Measurements from ENCODE around the gene DSG4. TPM values are rescaled to one million over a fixed set of nuclear protein-coding genes. Genes with fewer than 3 reads are reported as not detected.
A peak's percentile ranks its signal among the peaks of the same experiment; 100 is the strongest.

The DSG4 gene
- total and polyA plus RNA-seq, 2 donors = under 0.01 to 0.05 TPM

- Histone ChIP-seq H3K9me3 (ENCODE audit: control insufficient read depth in 2 of 2, insufficient read depth in 1 of 2, low read length in 1 of 2) (no peaks in the 10 kb centered on the region), H3K27ac (ENCODE audit: low read depth in 1 of 2, low read length in 1 of 2) (no peak overlapping the region), H3K36me3 (ENCODE audit: control insufficient read depth in 2 of 2, insufficient read depth in 2 of 2, low read length in 1 of 2) (no peaks in the 10 kb centered on the region), H3K27me3 (ENCODE audit: control insufficient read depth in 2 of 2, insufficient read depth in 1 of 2, low read length in 1 of 2) (no peaks in the 10 kb centered on the region), H3K4me1 (ENCODE audit: control insufficient read depth in 2 of 2, insufficient read depth in 2 of 2, low read length in 2 of 2) (no peaks in the 10 kb centered on the region), H3K4me3 (ENCODE audit: low read length in 2 of 2) (no peak overlapping the region)
- no peak for DNase-seq (ENCODE audit: low read depth in 6 of 9, low spot score in 9 of 9)
- 94% methylated on average over 2 of the region's 2 CpGs for WGBS
Measured at GRCh38 chr18:31420524-31420923, 43.9 kb downstream of the DSG4 start.

DNA sequence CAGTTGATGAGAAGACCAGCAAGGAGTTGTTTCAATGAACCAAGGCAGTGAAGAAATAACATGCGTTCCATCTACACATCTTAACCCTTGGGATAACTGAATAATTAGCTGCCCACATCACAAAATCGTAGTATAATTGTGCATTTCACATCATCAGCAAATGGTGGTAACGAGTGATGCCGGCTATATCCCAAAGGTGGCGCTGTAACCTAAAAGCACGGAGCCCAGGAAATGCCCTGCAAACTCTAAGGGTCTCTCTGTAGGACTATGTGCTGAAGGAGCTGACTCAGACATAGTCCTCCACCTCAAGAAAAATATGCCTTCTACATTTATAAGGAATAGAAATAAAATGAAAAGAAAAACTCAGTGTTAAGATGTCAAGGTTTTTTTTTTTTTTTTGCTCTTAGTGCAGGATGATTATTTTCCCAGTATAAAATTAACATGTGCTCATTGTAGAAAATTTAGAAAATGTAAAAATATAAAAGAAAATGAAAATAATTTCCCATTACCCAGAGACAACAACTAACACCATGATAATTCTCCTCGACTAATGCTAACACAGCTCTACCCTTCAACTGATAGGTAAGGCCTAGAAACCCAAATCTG, 47.9 kb downstream of the DSG4 start:
- Histone ChIP-seq H3K4me3 (ENCODE audit: low read length in 2 of 2) (no peak overlapping the region), H3K36me3 (ENCODE audit: control insufficient read depth in 2 of 2, insufficient read depth in 2 of 2, low read length in 1 of 2) (no peaks in the 10 kb centered on the region), H3K27me3 (ENCODE audit: control insufficient read depth in 2 of 2, insufficient read depth in 1 of 2, low read length in 1 of 2) (no peaks in the 10 kb centered on the region), H3K9me3 (ENCODE audit: control insufficient read depth in 2 of 2, insufficient read depth in 1 of 2, low read length in 1 of 2) (no peaks in the 10 kb centered on the region), H3K4me1 (ENCODE audit: control insufficient read depth in 2 of 2, insufficient read depth in 2 of 2, low read length in 2 of 2) (no peaks in the 10 kb centered on the region), H3K27ac (ENCODE audit: low read depth in 1 of 2, low read length in 1 of 2) (no peak overlapping the region)
- peak in 8 of 9 donors; percentile 4 to 55 (median 12) for DNase-seq (ENCODE audit: low read depth in 6 of 9, low spot score in 9 of 9)
- 35% methylated on average over 7 of the region's 7 CpGs for WGBS

GRCh38 chr18:31426021-31426420, 49.4 kb downstream of the DSG4 start:
- DNase-seq (ENCODE audit: low read depth in 6 of 9, low spot score in 9 of 9) = no peak
- Histone ChIP-seq H3K9me3 (ENCODE audit: control insufficient read depth in 2 of 2, insufficient read depth in 1 of 2, low read length in 1 of 2) (no peaks in the 10 kb centered on the region), H3K4me1 (ENCODE audit: control insufficient read depth in 2 of 2, insufficient read depth in 2 of 2, low read length in 2 of 2) (no peaks in the 10 kb centered on the region), H3K36me3 (ENCODE audit: control insufficient read depth in 2 of 2, insufficient read depth in 2 of 2, low read length in 1 of 2) (no peaks in the 10 kb centered on the region), H3K27ac (ENCODE audit: low read depth in 1 of 2, low read length in 1 of 2) (peak overlapping the region; percentile 23 to 37), H3K27me3 (ENCODE audit: control insufficient read depth in 2 of 2, insufficient read depth in 1 of 2, low read length in 1 of 2) (no peaks in the 10 kb centered on the region), H3K4me3 (ENCODE audit: low read length in 2 of 2) (no peak overlapping the region)
- 93% methylated on average over 2 of the region's 2 CpGs for WGBS

- H3K36me3 ChIP-seq (ENCODE audit: control insufficient read depth in 2 of 2, insufficient read depth in 2 of 2, low read length in 1 of 2) = no peaks in the 10 kb centered on the region
- H3K27ac ChIP-seq (ENCODE audit: low read depth in 1 of 2, low read length in 1 of 2) = peak overlapping the region; percentile 46 to 70
- no peaks in the 10 kb centered on the region for H3K9me3 ChIP-seq (ENCODE audit: control insufficient read depth in 2 of 2, insufficient read depth in 1 of 2, low read length in 1 of 2)
- no peaks in the 10 kb centered on the region for H3K4me1 ChIP-seq (ENCODE audit: control insufficient read depth in 2 of 2, insufficient read depth in 2 of 2, low read length in 2 of 2)
- 90% methylated on average over 5 of the region's 5 CpGs for WGBS
- H3K4me3 ChIP-seq (ENCODE audit: low read length in 2 of 2) = no peak overlapping the region
- DNase-seq (ENCODE audit: low read depth in 6 of 9, low spot score in 9 of 9) = no peak
- no peaks in the 10 kb centered on the region for H3K27me3 ChIP-seq (ENCODE audit: control insufficient read depth in 2 of 2, insufficient read depth in 1 of 2, low read length in 1 of 2)
Measured at GRCh38 chr18:31426871-31427406, 50.4 kb downstream of the DSG4 start.

DNA sequence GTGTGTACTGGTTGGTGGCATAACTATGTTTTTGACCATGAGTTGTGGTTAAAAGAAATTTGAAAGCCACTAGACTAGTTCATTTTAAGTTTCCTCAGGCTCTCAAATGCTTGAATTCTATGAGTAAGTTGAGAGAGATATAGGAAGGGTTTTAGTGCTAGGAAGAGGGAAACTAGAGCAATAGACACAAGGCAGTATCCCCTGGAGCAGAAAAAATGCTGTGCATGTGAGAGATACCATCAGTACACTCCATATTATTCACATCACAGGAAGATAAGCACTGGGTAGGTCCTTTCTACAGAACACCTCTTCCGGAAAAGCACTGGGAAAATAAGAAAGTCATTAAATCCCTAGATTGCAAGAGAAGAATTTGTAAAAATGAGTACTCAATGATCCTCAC, 51.6 kb downstream of the DSG4 start:
- DNase-seq (ENCODE audit: low read depth in 6 of 9, low spot score in 9 of 9) = no peak
- H3K27ac ChIP-seq (ENCODE audit: low read depth in 1 of 2, low read length in 1 of 2) = no peak overlapping the region
- H3K9me3 ChIP-seq (ENCODE audit: control insufficient read depth in 2 of 2, insufficient read depth in 1 of 2, low read length in 1 of 2) = no peaks in the 10 kb centered on the region
- no peak overlapping the region for H3K4me3 ChIP-seq (ENCODE audit: low read length in 2 of 2)
- no peaks in the 10 kb centered on the region for H3K27me3 ChIP-seq (ENCODE audit: control insufficient read depth in 2 of 2, insufficient read depth in 1 of 2, low read length in 1 of 2)
- no peaks in the 10 kb centered on the region for H3K4me1 ChIP-seq (ENCODE audit: control insufficient read depth in 2 of 2, insufficient read depth in 2 of 2, low read length in 2 of 2)
- WGBS = 97% methylated on average over 1 of the region's 1 CpG
- no peaks in the 10 kb centered on the region for H3K36me3 ChIP-seq (ENCODE audit: control insufficient read depth in 2 of 2, insufficient read depth in 2 of 2, low read length in 1 of 2)

- no peak for DNase-seq (ENCODE audit: low read depth in 6 of 9, low spot score in 9 of 9)
- H3K4me3 ChIP-seq (ENCODE audit: low read length in 2 of 2) = no peak overlapping the region
- 89% methylated on average over 2 of the region's 2 CpGs for WGBS
- H3K4me1 ChIP-seq (ENCODE audit: control insufficient read depth in 2 of 2, insufficient read depth in 2 of 2, low read length in 2 of 2) = no peaks in the 10 kb centered on the region
- H3K36me3 ChIP-seq (ENCODE audit: control insufficient read depth in 2 of 2, insufficient read depth in 2 of 2, low read length in 1 of 2) = no peaks in the 10 kb centered on the region
- H3K9me3 ChIP-seq (ENCODE audit: control insufficient read depth in 2 of 2, insufficient read depth in 1 of 2, low read length in 1 of 2) = no peaks in the 10 kb centered on the region
- H3K27ac ChIP-seq (ENCODE audit: low read depth in 1 of 2, low read length in 1 of 2) = no peak overlapping the region
- no peaks in the 10 kb centered on the region for H3K27me3 ChIP-seq (ENCODE audit: control insufficient read depth in 2 of 2, insufficient read depth in 1 of 2, low read length in 1 of 2)
Measured at GRCh38 chr18:31429623-31430022, 53.0 kb downstream of the DSG4 start.

DNA sequence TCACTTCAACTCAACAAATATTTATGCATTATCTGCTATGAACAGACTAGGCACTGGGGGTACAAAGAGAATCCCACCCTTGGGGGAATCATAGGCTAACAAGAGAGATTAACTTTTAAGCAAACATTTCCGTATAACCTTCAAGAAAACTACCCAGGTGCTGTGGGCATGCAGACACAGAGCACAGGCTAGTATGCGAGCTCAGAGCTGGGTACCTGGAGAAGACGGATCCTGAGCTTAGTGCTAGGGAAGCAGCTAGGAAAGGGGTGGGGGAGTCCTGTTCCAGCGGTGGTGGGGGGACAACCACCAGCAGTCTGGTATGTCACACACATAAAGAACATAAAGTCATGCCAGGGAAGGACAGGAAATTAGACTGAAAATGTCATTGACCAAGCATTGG, 53.5 kb downstream of the DSG4 start:
- Histone ChIP-seq H3K36me3 (ENCODE audit: control insufficient read depth in 2 of 2, insufficient read depth in 2 of 2, low read length in 1 of 2) (no peaks in the 10 kb centered on the region), H3K27me3 (ENCODE audit: control insufficient read depth in 2 of 2, insufficient read depth in 1 of 2, low read length in 1 of 2) (no peaks in the 10 kb centered on the region), H3K4me1 (ENCODE audit: control insufficient read depth in 2 of 2, insufficient read depth in 2 of 2, low read length in 2 of 2) (no peaks in the 10 kb centered on the region), H3K4me3 (ENCODE audit: low read length in 2 of 2) (no peak overlapping the region), H3K27ac (ENCODE audit: low read depth in 1 of 2, low read length in 1 of 2) (no peak overlapping the region), H3K9me3 (ENCODE audit: control insufficient read depth in 2 of 2, insufficient read depth in 1 of 2, low read length in 1 of 2) (no peaks in the 10 kb centered on the region)
- WGBS = 90% methylated on average over 4 of the region's 4 CpGs
- no peak for DNase-seq (ENCODE audit: low read depth in 6 of 9, low spot score in 9 of 9)

GRCh38 chr18:31430554-31430953, 54.0 kb downstream of the DSG4 start:
- 77% methylated on average over 1 of the region's 1 CpG for WGBS

GRCh38 chr18:31432316-31432715, 55.7 kb downstream of the DSG4 start:
- Histone ChIP-seq H3K4me3 (ENCODE audit: low read length in 2 of 2) (no peak overlapping the region), H3K36me3 (ENCODE audit: control insufficient read depth in 2 of 2, insufficient read depth in 2 of 2, low read length in 1 of 2) (no peaks in the 10 kb centered on the region), H3K4me1 (ENCODE audit: control insufficient read depth in 2 of 2, insufficient read depth in 2 of 2, low read length in 2 of 2) (no peaks in the 10 kb centered on the region), H3K27ac (ENCODE audit: low read depth in 1 of 2, low read length in 1 of 2) (no peak overlapping the region), H3K27me3 (ENCODE audit: control insufficient read depth in 2 of 2, insufficient read depth in 1 of 2, low read length in 1 of 2) (no peaks in the 10 kb centered on the region), H3K9me3 (ENCODE audit: control insufficient read depth in 2 of 2, insufficient read depth in 1 of 2, low read length in 1 of 2) (no peaks in the 10 kb centered on the region)
- no peak for DNase-seq (ENCODE audit: low read depth in 6 of 9, low spot score in 9 of 9)
- WGBS = 94% methylated on average over 1 of the region's 1 CpG

More at GRCh38 chr18:31430554-31430953, 54.0 kb downstream of the DSG4 start:
- Histone ChIP-seq H3K9me3 (ENCODE audit: control insufficient read depth in 2 of 2, insufficient read depth in 1 of 2, low read length in 1 of 2) (no peaks in the 10 kb centered on the region), H3K36me3 (ENCODE audit: control insufficient read depth in 2 of 2, insufficient read depth in 2 of 2, low read length in 1 of 2) (no peaks in the 10 kb centered on the region), H3K4me3 (ENCODE audit: low read length in 2 of 2) (no peak overlapping the region), H3K27ac (ENCODE audit: low read depth in 1 of 2, low read length in 1 of 2) (no peak overlapping the region), H3K27me3 (ENCODE audit: control insufficient read depth in 2 of 2, insufficient read depth in 1 of 2, low read length in 1 of 2) (no peaks in the 10 kb centered on the region), H3K4me1 (ENCODE audit: control insufficient read depth in 2 of 2, insufficient read depth in 2 of 2, low read length in 2 of 2) (no peaks in the 10 kb centered on the region)
- DNase-seq (ENCODE audit: low read depth in 6 of 9, low spot score in 9 of 9) = no peak
